Psoas muscle (tissue), 8 donors: ENCODE measurements around the gene PROC. TPM values are rescaled to one million over a fixed set of nuclear protein-coding genes. Genes with fewer than 3 reads are reported as not detected.
"Not testable (repeated sequence)": the region's sequence is repeated elsewhere in the genome, so short reads cannot be mapped to it uniquely, and the experiment has no call there.

ENCODE experiments used
- ATAC-seq, 4 donors: fragments of 200-7000 bp; cut with Tn5 transposase; one replicate each; pipeline ENCODE4 v1.9.1; 2020; ENCODE audit warnings: moderate library complexity in 3 of 4, mild to moderate bottlenecking in 2 of 4
- DNase-seq, 2 donors: peaks; one replicate each; pipeline ENCODE4 v3.0.0-alpha.2; 2020
- H3K27ac ChIP-seq: fragments of 200-600 bp; one replicate; pipeline ENCODE4 v1.8.0; 2022
- H3K27me3 ChIP-seq, 3 donors: fragments of 200-600 bp in 1 of 3; one replicate each; pipeline versions ENCODE4 v1.6.1 to v1.8.0; 2013 to 2022; ENCODE audit warnings: low read length in 2 of 3, mild to moderate bottlenecking in 2 of 3, moderate library complexity in 1 of 3; ENCODE audit not compliant: insufficient read depth in 3 of 3
- H3K36me3 ChIP-seq, 2 donors: fragments of 200-600 bp in 1 of 2; one replicate each; pipeline versions ENCODE4 v1.6.1 to v1.8.0; 2013 to 2022; ENCODE audit warnings: low read depth in 1 of 2, mild to moderate bottlenecking in 1 of 2, moderate library complexity in 1 of 2; ENCODE audit not compliant: insufficient read depth in 1 of 2
- H3K4me1 ChIP-seq: fragments of 200-600 bp; one replicate; pipeline ENCODE4 v1.8.0; 2022
- H3K4me3 ChIP-seq: fragments of 200-600 bp; one replicate; pipeline ENCODE4 v1.8.0; 2022; ENCODE audit warnings: mild to moderate bottlenecking
- H3K9me3 ChIP-seq: fragments of 200-600 bp; one replicate; pipeline ENCODE4 v1.8.0; 2022
- CTCF ChIP-seq: fragments of 200-600 bp; IDR thresholded peaks from one replicate; pipeline ENCODE4 v1.8.0; 2022; ENCODE audit warnings: antibody characterized with exemption
- WGBS, 3 donors: extraction: QIAGEN DNeasy Blood & Tissue Kit; methylation state at CpG; one replicate each; pipeline versions ENCODE4 v1.1.6 to v1.1.7; 2013; 5-methylcytosine and 5-hydroxymethylcytosine counted together
- intact Hi-C, 2 donors: fragments of 100-400 bp; cut with DNase I; formaldehyde crosslinking; loops; one replicate each; pipeline versions ENCODE4 v1.11.0 to v1.14.2; 2022
- polyA plus RNA-seq, 3 donors: library from polyadenylated mRNA; stranded (reverse); fragments of 200-250 nt; gene quantifications; one replicate each; pipeline ENCODE4 v1.2.3, GENCODE V29; 2013
- total RNA-seq, 4 donors: library from RNA; stranded (reverse); fragmentation: NEBNext Ultra II Directional in 2 of 4; extraction: Animal tissue kit (Norgen Biotek cat#: 25700) in 2 of 4; gene quantifications; one replicate each; pipeline versions ENCODE4 v1.2.1 to v1.2.4, GENCODE V29; 2021 to 2023
- donor health status: healthy with polysubstance abuse.
- donor health status: DM: no; HTN: no; CAD: no; lungs with moderate emphysema.
- donor health status: Bipolar disorder and iron deficiency.
- donor health status: healthy.
- donor health status: DM: yes; HTN: yes; CAD: no.
- donor health status: DM: no; HTN: no; CAD: no.
- donor health status: DM: no; HTN: no; CAD: no.
- donor health status: DM: yes; HTN: yes; CAD: no.

PROC gene
- total and polyA plus RNA-seq, 7 donors, result 0.05 to 0.60 TPM; not detected in 5

GRCh38 chr2:127408004-127408806 is 10.0 kb upstream of the PROC start:
- Histone ChIP-seq H3K36me3 (no peaks in the 10 kb centered on the region), H3K4me3 (peak overlapping the region; percentile 72), H3K27ac (peak overlapping the region; percentile 96), H3K27me3 (no peaks in the 10 kb centered on the region), H3K9me3 (no peaks in the 10 kb centered on the region), H3K4me1 (peaks cover 37% of the 10 kb centered on the region)
- WGBS, 3 donors, result 6 to 13% (median 7%) methylated on average over 36 to 75 of the region's 75 CpGs
- TF ChIP-seq CTCF, result no peak
- peak; percentile 94 to 96 for DNase-seq
- peak; percentile 81 to 87 (median 84) for ATAC-seq
- intact Hi-C loops, result no loop called here

DNA sequence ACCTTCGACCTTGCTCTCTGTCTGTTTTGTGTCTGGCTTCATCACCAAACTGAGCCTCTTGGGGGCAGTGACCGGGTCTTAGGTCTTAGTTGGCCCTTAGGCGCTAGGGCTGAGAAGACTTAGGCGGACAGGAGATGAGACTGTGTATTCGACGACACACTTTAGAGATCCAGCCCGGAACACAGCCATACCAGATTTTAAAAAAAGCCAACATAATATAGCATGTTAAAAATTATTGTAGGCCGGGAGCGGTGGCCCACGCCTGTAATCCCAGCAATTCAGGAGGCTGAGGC is 9.5 kb upstream of the PROC start:
- TF ChIP-seq CTCF, result no peak
- intact Hi-C loops, result no loop called here
- H3K27ac ChIP-seq, result peak overlapping the region; percentile 96
- peak overlapping the region; percentile 72 for H3K4me3 ChIP-seq
- ATAC-seq, result peak in 2 of 4 donors; percentile 2 to 3
- 86 to 90% (median 89%) methylated on average over 10 of the region's 10 CpGs for WGBS, 3 donors
- H3K4me1 ChIP-seq, result peaks cover 40% of the 10 kb centered on the region
- no peaks in the 10 kb centered on the region for H3K27me3 ChIP-seq
- no peak for DNase-seq
- H3K36me3 ChIP-seq, result no peaks in the 10 kb centered on the region
- no peaks in the 10 kb centered on the region for H3K9me3 ChIP-seq

DNA sequence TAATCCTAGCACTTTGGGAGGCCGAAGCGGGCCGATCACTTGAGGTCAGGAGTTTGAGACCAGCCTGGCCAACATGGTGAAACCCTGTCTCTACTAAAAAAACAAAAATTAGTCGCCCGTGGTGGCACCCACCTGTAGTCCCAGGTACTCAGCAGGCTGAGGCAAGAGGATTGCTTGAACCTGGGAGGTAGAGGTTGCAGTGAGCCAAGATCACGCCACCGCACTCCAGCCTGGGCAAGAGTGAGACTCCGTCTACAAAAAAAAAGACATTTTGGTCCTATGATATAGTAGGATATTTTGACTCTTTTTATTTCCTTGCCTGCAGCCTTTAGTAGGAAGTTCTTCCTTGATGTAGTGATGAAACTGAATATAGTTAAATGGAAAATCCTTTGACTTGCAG is 8.5 kb upstream of the PROC start:
- H3K27ac ChIP-seq, result peak overlapping the region; percentile 96
- H3K36me3 ChIP-seq, H3K4me3 ChIP-seq, H3K27me3 ChIP-seq, ATAC-seq, DNase-seq, H3K9me3 ChIP-seq, intact Hi-C loops: not testable (repeated sequence)
- H3K4me1 ChIP-seq, result peaks cover 44% of the 10 kb centered on the region
- 97 to 98% (median 97%) methylated on average over 8 of the region's 8 CpGs for WGBS, 3 donors

DNA sequence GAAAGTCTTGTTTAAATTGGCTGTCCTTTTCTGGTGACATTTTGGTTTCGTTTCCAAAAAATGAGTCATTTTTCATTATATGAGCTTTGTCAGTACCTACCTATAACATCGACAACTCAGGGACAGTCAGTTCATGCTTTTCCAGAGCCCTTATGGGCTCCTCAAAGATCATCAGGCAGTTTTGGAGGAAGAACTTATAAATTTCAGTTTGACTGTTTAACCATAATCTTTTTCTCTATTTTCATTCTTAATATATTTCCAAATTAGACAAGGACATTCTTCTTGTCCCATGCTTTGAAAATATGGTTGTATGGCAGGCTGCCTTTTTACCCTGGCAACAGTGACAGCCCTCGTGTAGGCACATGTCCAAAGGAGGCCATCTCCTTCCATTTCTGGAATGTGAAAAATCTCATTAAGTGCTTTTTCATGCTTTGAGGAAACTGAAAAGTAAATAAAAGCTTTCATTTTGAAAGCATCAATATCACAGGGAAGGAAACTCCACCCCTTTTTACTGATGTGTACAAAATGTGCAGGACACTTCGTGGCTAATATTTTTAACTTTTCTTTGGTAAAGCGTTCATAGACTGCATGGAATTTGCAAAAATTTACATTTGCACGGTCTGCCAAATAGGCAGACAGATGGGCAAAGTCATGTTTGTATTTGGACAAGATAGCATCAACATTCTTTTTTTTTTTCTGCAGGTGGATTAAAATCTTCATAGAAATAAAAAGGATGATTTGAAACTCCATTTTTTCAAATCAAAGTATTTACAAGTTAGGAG is 7.2 kb upstream of the PROC start:
- intact Hi-C loops, result no loop called here
- no peaks in the 10 kb centered on the region for H3K27me3 ChIP-seq
- H3K27ac ChIP-seq, result peak overlapping the region; percentile 96
- peaks cover 45% of the 10 kb centered on the region for H3K4me1 ChIP-seq
- TF ChIP-seq CTCF, result no peak
- DNase-seq (no peak), ATAC-seq (no peak)
- no peaks in the 10 kb centered on the region for H3K9me3 ChIP-seq
- peak overlapping the region; percentile 46 for H3K4me3 ChIP-seq
- 14 to 27% (median 17%) methylated on average over 6 of the region's 6 CpGs for WGBS, 3 donors
- H3K36me3 ChIP-seq, result no peaks in the 10 kb centered on the region

- TF ChIP-seq CTCF, result no peak
These were observed 6.4 kb upstream of the PROC start for GRCh38 chr2:127411653-127412369.

More at GRCh38 chr2:127411653-127412369, 6.4 kb upstream of the PROC start:
- H3K4me3 ChIP-seq, result peak overlapping the region; percentile 46
- intact Hi-C loops, result no loop called here
- WGBS, 3 donors, result 30 to 47% (median 35%) methylated on average over 12 of the region's 12 CpGs
- H3K27me3 ChIP-seq, result no peaks in the 10 kb centered on the region
- H3K27ac ChIP-seq, result peak overlapping the region; percentile 96
- DNase-seq, result no peak
- H3K9me3 ChIP-seq, result no peaks in the 10 kb centered on the region
- ATAC-seq, result peak; percentile 68 to 79 (median 74)
- H3K36me3 ChIP-seq, result no peaks in the 10 kb centered on the region
- H3K4me1 ChIP-seq, result peaks cover 50% of the 10 kb centered on the region
